ENCODE data around the gene TRPM6. TPM values are rescaled to one million over a fixed set of nuclear protein-coding genes. Genes with fewer than 3 reads are reported as not detected.

TRPM6 gene
- total RNA-seq, 1 experiment from 2014 or later = not detected

DNA sequence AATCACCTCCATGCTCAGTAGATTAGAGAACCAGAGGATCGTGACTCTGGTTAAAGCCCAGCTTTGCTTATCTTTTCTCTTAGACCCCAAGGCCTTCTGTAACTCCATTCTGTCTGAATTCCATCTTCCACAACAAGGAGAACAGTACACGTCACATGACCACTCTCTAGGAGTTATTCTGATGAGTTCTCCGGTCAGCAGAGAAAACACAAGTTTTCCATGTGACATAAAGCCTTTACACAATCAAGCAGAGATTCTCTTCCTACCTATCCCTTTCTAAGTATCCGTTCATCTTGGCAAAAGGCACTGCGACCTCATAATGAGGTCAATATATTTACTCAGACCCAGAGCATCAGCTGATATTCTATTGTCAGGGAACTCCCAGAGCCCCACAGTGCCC, 112.3 kb downstream of the TRPM6 start:
- H3K27ac ChIP-seq = no peak overlapping the region
- no peaks in the 10 kb centered on the region for H3K4me1 ChIP-seq (replicated peaks)
- no peaks in the 10 kb centered on the region for H3K9me3 ChIP-seq (replicated peaks)
- H3K4me3 ChIP-seq = no peak overlapping the region
- DNase-seq (ENCODE audit: low read depth in 1 of 2, low spot score in 2 of 2) = no peak
- H3K36me3 ChIP-seq = no peaks in the 10 kb centered on the region
- H3K27me3 ChIP-seq (replicated peaks) = no peaks in the 10 kb centered on the region

DNA sequence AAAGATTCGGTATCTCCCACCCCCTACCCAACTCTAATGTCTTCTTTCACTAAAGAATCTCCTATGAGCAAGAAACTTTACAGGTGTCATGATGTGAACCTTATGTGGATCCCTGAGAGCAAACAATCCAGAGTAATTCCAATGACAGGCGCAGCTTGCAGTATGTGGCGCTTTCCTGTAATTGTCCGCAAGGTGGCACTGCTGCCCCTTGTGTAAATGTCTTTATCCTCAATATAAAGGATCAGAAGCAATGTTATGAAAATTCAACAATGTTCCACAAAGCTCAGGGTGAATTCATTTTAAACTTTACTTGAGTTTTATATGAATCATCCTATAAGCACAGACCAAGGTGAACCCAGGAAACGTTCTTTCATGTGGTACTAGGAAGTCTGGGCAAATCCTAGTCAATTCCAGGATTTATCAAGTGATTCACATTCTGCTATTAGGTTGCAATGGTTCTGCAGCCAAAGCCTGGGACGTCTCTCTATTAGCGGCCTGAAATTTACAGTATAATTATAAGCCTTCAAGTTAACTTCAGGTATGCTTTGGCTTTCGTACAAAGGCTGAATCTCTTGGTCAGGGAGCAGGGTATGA, 113.7 kb downstream of the TRPM6 start:
- Histone ChIP-seq H3K4me3 (no peak overlapping the region), H3K36me3 (no peaks in the 10 kb centered on the region), H3K27me3 (replicated peaks) (no peaks in the 10 kb centered on the region), H3K4me1 (replicated peaks) (peaks cover 5% of the 10 kb centered on the region), H3K9me3 (replicated peaks) (no peaks in the 10 kb centered on the region), H3K27ac (no peak overlapping the region)
- DNase-seq (ENCODE audit: low read depth in 1 of 2, low spot score in 2 of 2) = peak; percentile 26 to 53

DNA sequence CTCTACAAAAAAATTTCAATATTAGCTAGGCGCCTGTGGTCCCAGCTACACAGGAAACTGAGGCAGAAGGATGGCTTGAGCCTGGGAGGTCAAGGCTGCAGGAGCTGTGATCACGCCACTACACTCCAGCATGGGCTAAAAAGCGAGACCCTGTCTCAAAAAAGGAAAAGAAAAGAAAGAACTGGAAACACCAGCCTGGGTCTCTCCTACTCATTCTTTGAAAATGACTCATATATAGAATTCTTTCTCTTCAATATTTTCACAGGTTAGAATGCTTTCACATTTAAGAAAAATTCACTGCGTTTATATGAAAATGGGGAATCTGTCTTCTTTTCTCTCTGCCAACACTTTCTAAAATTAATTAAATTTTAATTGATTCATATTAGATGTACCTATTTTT, 115.6 kb downstream of the TRPM6 start:
- Histone ChIP-seq H3K27me3 (replicated peaks) (no peaks in the 10 kb centered on the region), H3K4me3 (no peak overlapping the region), H3K27ac (no peak overlapping the region), H3K9me3 (replicated peaks) (no peaks in the 10 kb centered on the region), H3K4me1 (replicated peaks) (peaks cover 5% of the 10 kb centered on the region), H3K36me3 (no peaks in the 10 kb centered on the region)
- no peak for DNase-seq (ENCODE audit: low read depth in 1 of 2, low spot score in 2 of 2)

DNA sequence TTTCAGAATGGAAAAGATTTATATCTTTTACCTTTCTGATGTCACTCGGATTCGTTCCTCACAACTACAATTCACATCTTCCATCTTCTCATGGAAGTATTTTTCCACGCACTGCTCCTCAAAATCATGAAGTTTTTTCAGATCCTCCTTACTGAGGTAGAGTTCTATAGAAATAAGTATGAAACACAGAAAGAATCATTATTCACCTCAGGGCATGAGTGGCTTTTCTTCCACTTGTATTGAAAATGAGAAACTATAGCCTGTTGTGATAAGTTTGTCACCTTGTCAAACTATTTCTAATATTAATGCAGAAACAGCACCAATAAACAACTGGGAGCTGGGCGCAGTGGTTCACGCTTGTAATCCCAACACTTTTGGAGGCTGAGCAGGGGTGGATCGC, 116.0 kb downstream of the TRPM6 start:
- Histone ChIP-seq H3K4me3 (no peak overlapping the region), H3K9me3 (replicated peaks) (no peaks in the 10 kb centered on the region), H3K36me3 (no peaks in the 10 kb centered on the region), H3K27ac (no peak overlapping the region), H3K27me3 (replicated peaks) (no peaks in the 10 kb centered on the region), H3K4me1 (replicated peaks) (peaks cover 5% of the 10 kb centered on the region)
- DNase-seq (ENCODE audit: low read depth in 1 of 2, low spot score in 2 of 2) = no peak

DNA sequence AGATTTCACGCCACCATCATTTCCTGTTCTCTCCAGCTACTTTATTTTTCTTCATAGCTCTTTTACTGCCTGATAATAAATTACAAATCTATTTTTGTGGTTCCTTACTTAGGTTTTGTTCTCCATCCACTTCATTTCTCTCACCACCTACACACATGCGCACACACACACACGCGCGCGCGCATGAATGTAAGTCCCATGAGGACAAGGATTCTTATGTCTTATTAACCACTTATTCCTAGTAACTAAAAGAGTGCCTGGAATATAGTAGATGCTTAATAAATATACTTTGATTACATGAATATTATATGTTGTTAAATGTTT, 116.5 kb downstream of the TRPM6 start:
- no peak for DNase-seq (ENCODE audit: low read depth in 1 of 2, low spot score in 2 of 2)
- H3K4me3 ChIP-seq = no peak overlapping the region
- H3K9me3 ChIP-seq (replicated peaks) = no peaks in the 10 kb centered on the region
- H3K36me3 ChIP-seq = no peaks in the 10 kb centered on the region
- H3K27me3 ChIP-seq (replicated peaks) = no peaks in the 10 kb centered on the region
- H3K27ac ChIP-seq = no peak overlapping the region
- peaks cover 5% of the 10 kb centered on the region for H3K4me1 ChIP-seq (replicated peaks)

DNA sequence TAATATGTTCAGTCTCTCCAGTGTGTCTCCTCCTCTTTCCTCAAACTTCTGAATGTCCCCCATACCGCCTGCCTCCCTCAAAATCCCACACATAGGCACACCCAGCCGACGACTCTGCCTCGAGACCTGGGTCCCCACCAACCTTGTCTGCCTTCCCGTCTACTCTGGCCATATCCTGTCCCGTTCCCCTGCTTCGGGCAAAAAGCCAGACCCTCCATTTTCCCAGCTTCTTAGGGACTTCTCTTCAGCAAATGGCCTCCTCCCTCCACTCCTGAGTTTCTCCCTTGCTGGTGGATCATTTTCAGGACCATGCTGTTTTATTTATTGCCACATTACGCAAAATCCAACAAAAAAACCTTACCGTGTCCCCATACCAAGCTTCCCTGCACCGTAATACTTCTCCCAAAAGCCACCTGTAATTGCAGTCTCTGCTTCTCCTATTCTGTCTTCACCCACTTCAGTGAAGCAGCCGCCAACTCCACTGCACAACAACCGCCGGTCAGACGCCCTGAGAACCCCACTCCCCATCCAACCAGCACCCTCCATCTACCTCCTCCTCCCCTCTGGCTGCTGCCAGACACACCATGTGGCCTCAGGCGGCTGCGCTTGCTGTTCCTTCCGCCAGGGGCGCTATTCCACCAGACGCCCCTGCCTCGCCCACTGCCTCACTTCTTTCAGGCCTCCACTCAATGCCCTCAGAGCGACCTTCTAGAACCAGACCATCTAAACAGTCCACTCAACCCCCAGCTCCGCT, 117.0 kb downstream of the TRPM6 start:
- Histone ChIP-seq H3K4me1 (replicated peaks) (peaks cover 5% of the 10 kb centered on the region), H3K36me3 (no peaks in the 10 kb centered on the region), H3K27ac (no peak overlapping the region), H3K27me3 (replicated peaks) (no peaks in the 10 kb centered on the region), H3K4me3 (no peak overlapping the region), H3K9me3 (replicated peaks) (no peaks in the 10 kb centered on the region)
- DNase-seq (ENCODE audit: low read depth in 1 of 2, low spot score in 2 of 2) = no peak

DNA sequence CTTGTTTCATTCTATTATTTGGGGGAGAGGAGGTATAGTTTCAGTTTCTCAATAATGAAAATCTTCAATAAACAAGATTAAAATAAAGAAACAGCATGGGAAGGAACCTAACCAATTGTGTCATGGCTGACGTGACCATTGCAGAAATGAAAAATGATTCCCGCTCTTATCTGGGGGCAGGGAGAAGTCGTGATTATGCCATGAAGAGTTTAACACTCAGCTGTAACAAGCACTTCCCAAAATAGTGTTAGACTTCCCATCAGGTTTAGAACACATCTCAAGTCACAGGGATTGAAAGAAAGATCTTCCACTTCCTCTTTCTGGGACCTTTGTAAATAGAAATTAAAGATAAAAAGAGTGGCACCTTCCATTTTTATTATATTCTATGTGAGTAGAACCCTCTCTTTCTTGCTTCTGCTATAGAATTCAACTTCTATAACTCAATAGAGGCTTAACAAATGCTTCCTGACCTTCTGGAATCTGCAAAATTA, 122.2 kb downstream of the TRPM6 start:
- Histone ChIP-seq H3K27ac (no peak overlapping the region), H3K9me3 (replicated peaks) (no peaks in the 10 kb centered on the region), H3K4me3 (no peak overlapping the region), H3K36me3 (no peaks in the 10 kb centered on the region), H3K4me1 (replicated peaks) (peaks cover 10% of the 10 kb centered on the region), H3K27me3 (replicated peaks) (no peaks in the 10 kb centered on the region)
- no peak for DNase-seq (ENCODE audit: low read depth in 1 of 2, low spot score in 2 of 2)

DNA sequence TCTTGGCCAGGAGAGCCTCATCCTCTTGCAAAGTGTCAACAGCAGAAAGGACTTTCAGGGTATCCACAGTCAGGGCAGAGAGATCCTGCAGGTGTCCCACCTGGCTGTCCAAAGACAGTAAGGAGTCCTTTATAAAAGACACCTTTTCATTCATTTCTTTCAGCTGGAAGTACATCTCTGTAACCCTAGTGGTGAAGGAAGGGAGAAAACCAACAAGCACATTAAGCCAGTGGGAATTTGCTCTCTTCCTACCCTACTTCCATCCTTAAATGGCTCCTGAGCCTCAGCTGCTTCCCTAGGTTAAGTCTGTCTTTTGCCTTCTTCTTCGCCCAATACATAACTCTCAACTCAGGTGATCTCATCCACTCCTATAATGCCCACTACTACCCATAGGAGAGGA, 124.8 kb downstream of the TRPM6 start:
- Histone ChIP-seq H3K36me3 (no peaks in the 10 kb centered on the region), H3K4me3 (no peak overlapping the region), H3K27ac (no peak overlapping the region), H3K9me3 (replicated peaks) (no peaks in the 10 kb centered on the region), H3K4me1 (replicated peaks) (peaks cover 13% of the 10 kb centered on the region), H3K27me3 (replicated peaks) (no peaks in the 10 kb centered on the region)
- no peak for DNase-seq (ENCODE audit: low read depth in 1 of 2, low spot score in 2 of 2)

DNA sequence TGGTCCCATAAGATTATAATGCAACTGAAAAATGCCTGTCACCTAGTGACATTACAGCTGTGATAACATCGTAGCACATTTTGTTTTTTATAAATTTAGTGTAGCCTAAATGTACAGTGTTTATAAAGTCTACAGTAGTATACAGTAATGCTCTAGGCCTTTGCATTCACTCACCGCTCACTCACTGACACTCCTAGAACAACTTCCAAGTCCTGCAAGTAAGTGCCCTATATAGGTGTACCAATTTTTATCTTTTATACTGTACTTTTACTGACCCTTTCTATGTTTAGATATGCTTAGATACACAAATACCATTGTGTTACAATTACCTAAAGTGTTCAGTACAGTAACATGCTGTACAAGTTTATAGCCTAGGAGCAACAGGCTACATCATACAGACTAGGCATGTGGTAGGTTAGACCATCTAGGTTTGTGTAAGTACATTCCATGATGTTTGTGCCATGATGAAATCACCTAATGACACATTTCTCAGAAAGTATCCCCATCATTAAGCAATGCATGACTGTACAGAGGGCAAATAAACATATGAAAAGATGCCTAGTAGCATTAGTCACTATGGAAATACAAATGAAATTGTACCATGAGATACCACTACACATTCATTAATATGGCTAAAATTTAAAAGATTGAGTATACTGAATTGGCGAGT, 127.6 kb downstream of the TRPM6 start:
- peak in 1 of 2 experiments; percentile 58 for DNase-seq (ENCODE audit: low read depth in 1 of 2, low spot score in 2 of 2)
- Histone ChIP-seq H3K36me3 (no peaks in the 10 kb centered on the region), H3K4me3 (no peak overlapping the region), H3K27ac (peak overlapping the region; percentile 47), H3K27me3 (replicated peaks) (no peaks in the 10 kb centered on the region), H3K9me3 (replicated peaks) (no peaks in the 10 kb centered on the region), H3K4me1 (replicated peaks) (peaks cover 13% of the 10 kb centered on the region)

DNA sequence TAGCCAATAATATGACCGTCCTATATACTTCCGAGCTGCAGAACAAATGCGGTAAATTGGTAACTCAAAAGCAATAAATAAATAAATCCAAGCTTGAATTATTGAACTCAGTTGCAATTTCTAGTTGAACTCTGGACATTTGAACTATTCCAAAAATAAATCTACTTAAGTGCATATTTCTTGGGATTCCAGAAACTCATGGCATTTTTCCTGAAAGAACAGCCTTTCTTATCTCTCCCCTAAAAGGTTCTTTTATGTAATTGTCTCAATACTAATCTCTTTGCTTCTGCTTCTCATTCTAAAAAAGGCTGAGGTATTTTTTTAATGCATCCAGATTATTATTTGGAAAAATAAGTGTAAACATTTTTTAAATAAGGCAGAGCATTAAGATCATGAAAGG, 131.7 kb downstream of the TRPM6 start:
- Histone ChIP-seq H3K4me1 (replicated peaks) (peaks cover 13% of the 10 kb centered on the region), H3K27me3 (replicated peaks) (0 out of 2 replicates have a peak, but pooled peaks cover 2% of the 10 kb centered on the region), H3K36me3 (no peaks in the 10 kb centered on the region), H3K9me3 (replicated peaks) (no peaks in the 10 kb centered on the region), H3K27ac (no peak overlapping the region), H3K4me3 (no peak overlapping the region)
- DNase-seq (ENCODE audit: low read depth in 1 of 2, low spot score in 2 of 2) = no peak

DNA sequence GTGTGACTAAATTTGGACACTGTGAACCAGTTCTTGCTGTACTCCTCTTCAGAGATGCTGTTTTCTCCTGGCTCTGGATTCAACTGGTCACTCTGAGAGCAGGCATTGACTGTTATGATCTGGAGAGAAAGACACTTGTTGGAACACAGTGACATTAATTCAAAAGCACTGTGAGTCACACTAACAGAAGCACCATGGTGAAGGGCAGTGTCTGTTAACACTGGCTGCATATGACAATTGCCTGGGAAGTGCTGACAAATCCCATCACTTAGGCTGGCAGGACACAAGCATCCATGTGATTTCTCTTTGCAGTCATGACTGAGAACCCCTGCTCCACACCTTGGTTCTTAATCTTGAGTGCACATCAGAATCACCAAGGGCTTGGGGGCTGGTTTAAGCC, 132.4 kb downstream of the TRPM6 start:
- Histone ChIP-seq H3K27me3 (replicated peaks) (0 out of 2 replicates have a peak, but pooled peaks cover 3% of the 10 kb centered on the region), H3K9me3 (replicated peaks) (no peaks in the 10 kb centered on the region), H3K4me3 (no peak overlapping the region), H3K4me1 (replicated peaks) (peaks cover 7% of the 10 kb centered on the region), H3K27ac (no peak overlapping the region), H3K36me3 (no peaks in the 10 kb centered on the region)
- no peak for DNase-seq (ENCODE audit: low read depth in 1 of 2, low spot score in 2 of 2)

DNA sequence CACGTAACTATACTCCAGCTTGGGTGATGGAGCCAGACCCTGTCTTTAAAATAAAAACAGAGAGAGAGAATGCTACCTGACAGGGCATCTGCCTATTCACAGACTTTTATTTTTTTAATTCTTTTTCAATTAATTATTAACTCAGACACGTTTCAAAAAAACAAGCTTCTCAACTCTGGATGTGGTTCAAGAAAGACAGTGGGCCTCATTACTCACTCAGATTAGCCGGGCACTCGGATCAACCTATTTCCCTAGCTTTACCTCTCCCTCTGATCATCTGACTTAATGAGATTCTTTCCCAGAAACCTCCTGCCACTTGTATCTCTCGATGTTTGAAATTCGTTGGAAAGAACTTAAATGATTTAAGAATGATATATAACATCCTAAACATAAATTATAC, 134.1 kb downstream of the TRPM6 start:
- no peaks in the 10 kb centered on the region for H3K4me1 ChIP-seq (replicated peaks)
- no peak overlapping the region for H3K27ac ChIP-seq
- no peak overlapping the region for H3K4me3 ChIP-seq
- no peaks in the 10 kb centered on the region for H3K9me3 ChIP-seq (replicated peaks)
- H3K36me3 ChIP-seq = no peaks in the 10 kb centered on the region
- H3K27me3 ChIP-seq (replicated peaks) = 0 out of 2 replicates have a peak, but pooled peaks cover 8% of the 10 kb centered on the region
- no peak for DNase-seq (ENCODE audit: low read depth in 1 of 2, low spot score in 2 of 2)

DNA sequence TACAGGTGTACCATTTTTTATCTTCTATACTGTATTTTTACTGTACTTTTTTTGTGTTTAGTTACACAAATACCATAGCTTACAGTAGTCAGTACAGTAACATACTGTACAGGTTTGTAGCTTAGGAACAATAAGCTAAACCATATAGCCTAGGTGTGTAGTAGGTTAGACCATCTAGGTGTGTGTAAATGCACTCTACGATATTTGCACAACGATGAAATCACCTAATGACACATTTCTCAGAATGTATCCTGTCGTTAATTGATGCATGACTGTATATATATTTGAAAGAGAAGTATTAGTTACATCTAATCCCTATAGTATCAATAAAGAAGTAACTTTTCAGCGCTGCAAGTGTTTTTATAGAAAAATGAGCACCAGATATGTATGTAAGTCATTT, 138.8 kb downstream of the TRPM6 start:
- Histone ChIP-seq H3K9me3 (replicated peaks) (no peaks in the 10 kb centered on the region), H3K4me3 (no peak overlapping the region), H3K27me3 (replicated peaks) (0 out of 2 replicates have a peak, but pooled peaks cover 8% of the 10 kb centered on the region), H3K4me1 (replicated peaks) (no peaks in the 10 kb centered on the region), H3K27ac (no peak overlapping the region), H3K36me3 (no peaks in the 10 kb centered on the region)
- DNase-seq (ENCODE audit: low read depth in 1 of 2, low spot score in 2 of 2) = no peak
